Lung (tissue), 12 donors: ENCODE results near the gene SPG7. TPM values are rescaled to one million over a fixed set of nuclear protein-coding genes. Genes with fewer than 3 reads are reported as not detected.
A peak's percentile ranks its signal among the peaks of the same experiment; 100 is the strongest.

Experiments used
- ATAC-seq: fragments of 200-7000 bp; cut with Tn5 transposase; one replicate; pipeline ENCODE4 v1.9.1; 2020; ENCODE audit warnings: moderate number of reproducible peaks; ENCODE audit not compliant: insufficient read depth, low FRiP score
- DNase-seq, 3 donors: peaks; one replicate each; pipeline ENCODE4 v3.0.0-alpha.2; 2013 to 2017
- H3K27ac ChIP-seq, 2 donors: one replicate each; pipeline ENCODE4 v1.5.1; 2013; ENCODE audit warnings: mild to moderate bottlenecking in 2 of 2, moderate library complexity in 2 of 2, control low read depth in 1 of 2, inconsistent platforms in 1 of 2, low read depth in 1 of 2, low read length in 1 of 2
- H3K27me3 ChIP-seq, 3 donors: one replicate each; pipeline ENCODE4 v1.5.1; 2013; ENCODE audit warnings: low read length in 2 of 3; ENCODE audit not compliant: control insufficient read depth in 3 of 3, insufficient read depth in 3 of 3
- H3K36me3 ChIP-seq, 4 donors: one replicate each; pipeline ENCODE4 v1.5.1; 2013; ENCODE audit warnings: low read length in 4 of 4, mild to moderate bottlenecking in 1 of 4, moderate library complexity in 1 of 4; ENCODE audit not compliant: control insufficient read depth in 4 of 4, insufficient read depth in 4 of 4
- H3K4me1 ChIP-seq, 5 donors: one replicate each; pipeline ENCODE4 v1.5.1; 2013; ENCODE audit warnings: low read length in 5 of 5, mild to moderate bottlenecking in 2 of 5, moderate library complexity in 1 of 5; ENCODE audit not compliant: control insufficient read depth in 5 of 5, insufficient read depth in 5 of 5
- H3K4me3 ChIP-seq: one replicate; pipeline ENCODE4 v1.5.1; 2013; ENCODE audit warnings: mild to moderate bottlenecking, control low read depth, moderate library complexity
- H3K9ac ChIP-seq, 2 donors: one replicate each; pipeline ENCODE4 v1.5.1; 2013; ENCODE audit warnings: low read length in 2 of 2, control low read depth in 1 of 2; ENCODE audit not compliant: insufficient read depth in 1 of 2
- H3K9me3 ChIP-seq, 4 donors: one replicate each; pipeline ENCODE4 v1.5.1; 2013; ENCODE audit warnings: low read length in 3 of 4, mild to moderate bottlenecking in 1 of 4, moderate library complexity in 1 of 4; ENCODE audit not compliant: control insufficient read depth in 4 of 4, insufficient read depth in 3 of 4
- WGBS, 2 donors: extraction: QIAGEN DNeasy Blood & Tissue Kit; methylation state at CpG; one replicate each; pipeline ENCODE4 v1.1.7; 2013; 5-methylcytosine and 5-hydroxymethylcytosine counted together
- polyA plus RNA-seq, 2 donors: library from polyadenylated mRNA; stranded (reverse); fragments of 200-250 nt; gene quantifications; one replicate each; pipeline ENCODE4 v1.2.1, GENCODE V29; 2013
- total RNA-seq, 2 donors: library from RNA; depleted of rRNA in 1 of 2; stranded (reverse); fragments of >200 nt in 1 of 2; gene quantifications; one replicate each; pipeline ENCODE4 v1.2.1, GENCODE V29; 2014 to 2021
- TF ChIP-seq, protein P1 (sequence below): IDR thresholded peaks from 2 replicates; pipeline ENCODE4 v1.5.1; 2012; ENCODE audit warnings: mild to moderate bottlenecking; ENCODE audit errors: control extremely low read depth, extremely low read depth
- donor health status: control.
- donor health status: control.
- donor health status: Bipolar disorder and iron deficiency.
- donor health status: healthy.
- donor health status: DM: yes; HTN: yes; CAD: no.

The SPG7 gene
- total and polyA plus RNA-seq, 4 donors: 59.0 to 114 (median 95.4) TPM

DNA sequence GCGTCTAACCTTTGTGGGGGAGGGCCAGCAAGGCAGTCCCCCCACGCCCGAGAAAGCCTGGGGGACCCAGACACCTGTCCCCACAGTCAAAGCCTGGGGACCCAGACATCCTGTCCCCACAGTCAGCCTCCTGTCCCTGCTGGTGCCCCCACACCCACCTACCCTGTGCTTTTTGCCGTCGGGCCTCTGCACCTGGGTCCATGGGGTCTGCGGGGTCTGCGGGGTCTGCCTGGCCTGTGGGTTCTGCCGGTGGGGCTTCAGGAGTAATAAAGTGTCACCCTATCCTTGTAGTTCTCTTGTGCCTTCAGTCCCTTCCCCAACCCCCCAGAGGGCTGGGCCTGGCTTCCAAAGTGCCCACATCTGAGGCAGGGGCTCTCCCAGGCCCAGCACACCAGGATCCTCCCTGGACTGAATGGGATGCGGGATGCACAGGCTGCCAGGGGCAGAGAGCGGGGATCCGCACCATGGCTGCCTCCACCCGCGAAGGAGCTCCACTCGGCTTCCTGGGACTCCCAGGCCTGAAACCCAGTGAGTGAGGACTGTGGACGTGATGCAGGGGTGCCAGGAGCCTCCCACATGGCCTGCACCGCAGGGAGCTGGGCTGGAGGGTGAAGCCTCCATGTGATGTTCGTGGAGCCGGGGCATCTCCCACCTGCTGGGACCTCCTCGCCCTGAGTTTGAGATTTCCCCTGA, 88.9 kb downstream of the SPG7 start:
- ATAC-seq: no peak

DNA sequence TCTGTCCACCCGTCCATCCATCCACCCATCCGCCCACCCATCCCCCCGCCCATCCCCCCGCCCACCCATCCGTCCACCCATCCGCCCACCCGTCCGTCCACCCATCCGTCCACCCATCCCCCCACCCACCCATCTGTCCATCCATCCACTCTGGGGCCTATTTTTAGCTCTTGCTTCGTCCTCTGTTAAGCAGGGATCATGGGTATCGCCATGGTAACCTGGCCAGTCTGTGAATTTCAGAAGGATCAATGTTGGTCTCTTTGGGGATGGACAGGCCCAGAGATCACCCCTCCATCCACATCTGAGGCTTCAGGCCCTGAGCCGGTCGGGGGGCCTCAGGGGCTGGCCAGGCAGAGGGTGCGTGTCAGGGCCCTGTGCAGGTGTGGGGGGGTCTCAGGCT, 90.0 kb downstream of the SPG7 start:
- Histone ChIP-seq H3K27ac (no peak overlapping the region), H3K4me1 (peaks cover 0 to 9% (median 3%) of the 10 kb centered on the region in 5 donors), H3K27me3 (peaks cover 0 to 7% (median 2%) of the 10 kb centered on the region in 3 donors), H3K9ac (no peak overlapping the region), H3K9me3 (no peaks in the 10 kb centered on the region), H3K36me3 (no peaks in the 10 kb centered on the region), H3K4me3 (no peak overlapping the region)
- WGBS, 2 donors: 72 to 82% methylated on average over 13 to 14 of the region's 14 CpGs
- DNase-seq (peak in 1 of 3 donors; percentile 16), ATAC-seq (no peak)
- TF ChIP-seq, protein P1, sequence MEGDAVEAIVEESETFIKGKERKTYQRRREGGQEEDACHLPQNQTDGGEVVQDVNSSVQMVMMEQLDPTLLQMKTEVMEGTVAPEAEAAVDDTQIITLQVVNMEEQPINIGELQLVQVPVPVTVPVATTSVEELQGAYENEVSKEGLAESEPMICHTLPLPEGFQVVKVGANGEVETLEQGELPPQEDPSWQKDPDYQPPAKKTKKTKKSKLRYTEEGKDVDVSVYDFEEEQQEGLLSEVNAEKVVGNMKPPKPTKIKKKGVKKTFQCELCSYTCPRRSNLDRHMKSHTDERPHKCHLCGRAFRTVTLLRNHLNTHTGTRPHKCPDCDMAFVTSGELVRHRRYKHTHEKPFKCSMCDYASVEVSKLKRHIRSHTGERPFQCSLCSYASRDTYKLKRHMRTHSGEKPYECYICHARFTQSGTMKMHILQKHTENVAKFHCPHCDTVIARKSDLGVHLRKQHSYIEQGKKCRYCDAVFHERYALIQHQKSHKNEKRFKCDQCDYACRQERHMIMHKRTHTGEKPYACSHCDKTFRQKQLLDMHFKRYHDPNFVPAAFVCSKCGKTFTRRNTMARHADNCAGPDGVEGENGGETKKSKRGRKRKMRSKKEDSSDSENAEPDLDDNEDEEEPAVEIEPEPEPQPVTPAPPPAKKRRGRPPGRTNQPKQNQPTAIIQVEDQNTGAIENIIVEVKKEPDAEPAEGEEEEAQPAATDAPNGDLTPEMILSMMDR: no peak

More for the DNA sequence above, 88.9 kb downstream of the SPG7 start:
- Histone ChIP-seq H3K4me3 (no peak overlapping the region), H3K9ac (no peak overlapping the region), H3K27me3 (no peaks in the 10 kb centered on the region), H3K27ac (no peak overlapping the region), H3K9me3 (no peaks in the 10 kb centered on the region), H3K36me3 (no peaks in the 10 kb centered on the region), H3K4me1 (no peaks in the 10 kb centered on the region)
- DNase-seq: no peak
- TF ChIP-seq, protein P1: no peak
- 90 to 95% methylated on average over 18 to 19 of the region's 19 CpGs for WGBS, 2 donors

DNA sequence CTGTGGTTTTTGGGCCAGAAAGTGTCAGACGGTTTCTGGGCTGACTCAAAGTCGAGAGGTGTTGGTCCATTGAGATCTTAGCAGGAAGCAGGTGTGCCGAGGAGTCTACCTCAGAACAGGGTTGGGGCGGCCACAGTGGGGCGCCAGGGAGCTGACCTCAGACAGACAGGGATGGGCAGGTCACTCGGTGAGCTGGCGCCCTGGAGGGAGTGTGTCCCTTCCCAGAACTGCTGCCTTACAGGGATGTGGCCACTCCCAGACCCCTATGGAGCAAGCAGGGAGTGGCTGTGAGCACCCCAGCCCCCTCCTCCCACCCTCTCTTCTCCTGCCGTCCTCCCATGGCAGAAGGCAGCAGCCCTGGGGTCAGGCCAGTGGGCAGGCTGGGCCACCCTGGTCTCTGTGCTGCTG, 91.3 kb downstream of the SPG7 start:
- H3K4me1 ChIP-seq: peaks cover 0 to 9% (median 3%) of the 10 kb centered on the region in 5 donors
- no peak overlapping the region for H3K4me3 ChIP-seq
- H3K9me3 ChIP-seq: no peaks in the 10 kb centered on the region
- ATAC-seq (no peak), DNase-seq (no peak)
- no peak overlapping the region for H3K27ac ChIP-seq
- TF ChIP-seq, protein P1: no peak
- no peaks in the 10 kb centered on the region for H3K36me3 ChIP-seq
- no peak overlapping the region for H3K9ac ChIP-seq
- 38 to 48% methylated on average over 7 to 8 of the region's 8 CpGs for WGBS, 2 donors
- peaks cover 0 to 8% (median 2%) of the 10 kb centered on the region in 3 donors for H3K27me3 ChIP-seq
